H9 (cell line): ENCODE data around the gene MID1. TPM values are rescaled to one million over a fixed set of nuclear protein-coding genes. Genes with fewer than 3 reads are reported as not detected.

Source experiments
- DNase-seq: peaks from one replicate; pipeline ENCODE4 v3.0.0-alpha.2; 2017
- H2AFZ ChIP-seq: one replicate; pipeline ENCODE4 v1.6.1; 2013; ENCODE audit warnings: mild to moderate bottlenecking, low read length, control low read depth, moderate library complexity
- H2AK5ac ChIP-seq: 2 replicates; pipeline ENCODE4 v1.6.1; 2013; ENCODE audit warnings: low read length, control low read depth, mixed read lengths; ENCODE audit not compliant: insufficient read length
- H2BK120ac ChIP-seq: one replicate; pipeline ENCODE4 v1.6.1; 2013; ENCODE audit warnings: low read depth, mild to moderate bottlenecking, low read length, control low read depth, inconsistent platforms; ENCODE audit not compliant: poor library complexity, severe bottlenecking
- H2BK12ac ChIP-seq: 2 replicates; pipeline ENCODE4 v1.6.1; 2013; ENCODE audit warnings: low read length, control low read depth, mixed read lengths, low read depth; ENCODE audit not compliant: insufficient read length
- H2BK15ac ChIP-seq: 2 replicates; pipeline ENCODE4 v1.6.1; 2013; ENCODE audit warnings: low read depth, low read length, control low read depth
- H2BK20ac ChIP-seq: one replicate; pipeline ENCODE4 v1.6.1; 2013; ENCODE audit warnings: low read depth, mild to moderate bottlenecking, low read length, control low read depth, inconsistent platforms; ENCODE audit not compliant: poor library complexity, severe bottlenecking
- H2BK5ac ChIP-seq: 2 replicates; pipeline ENCODE4 v1.6.1; 2013; ENCODE audit warnings: low read length, control low read depth, mixed read lengths; ENCODE audit not compliant: insufficient read length
- H3K14ac ChIP-seq: 2 replicates; pipeline ENCODE4 v1.6.1; 2013; ENCODE audit warnings: low read length, control low read depth; ENCODE audit not compliant: insufficient read depth
- H3K18ac ChIP-seq: 2 replicates; pipeline ENCODE4 v1.6.1; 2013; ENCODE audit warnings: low read depth, mild to moderate bottlenecking, mixed read lengths, low read length, control low read depth; ENCODE audit not compliant: insufficient read length
- H3K23ac ChIP-seq: 2 replicates; pipeline ENCODE4 v1.6.1; 2013; ENCODE audit warnings: low read length, control low read depth, mixed read lengths, low read depth; ENCODE audit not compliant: insufficient read length
- H3K23me2 ChIP-seq: 2 replicates; pipeline ENCODE4 v1.6.1; 2013; ENCODE audit warnings: low read depth, mild to moderate bottlenecking, mixed read lengths, low read length, control low read depth; ENCODE audit not compliant: insufficient read length, poor library complexity, severe bottlenecking
- H3K27ac ChIP-seq: 2 replicates; pipeline ENCODE4 v1.5.1; 2013; ENCODE audit warnings: low read length, control low read depth, mixed read lengths, low read depth; ENCODE audit not compliant: insufficient read length
- H3K27me3 ChIP-seq: 2 replicates; pipeline ENCODE4 v1.6.1; 2013; ENCODE audit warnings: low read length, control low read depth, inconsistent platforms; ENCODE audit not compliant: insufficient read depth
- H3K4ac ChIP-seq: 2 replicates; pipeline ENCODE4 v1.6.1; 2013; ENCODE audit warnings: low read depth, mild to moderate bottlenecking, control low read depth, inconsistent platforms, low read length, moderate library complexity
- H3K4me1 ChIP-seq: 2 replicates; pipeline ENCODE4 v1.6.1; 2013; ENCODE audit warnings: low read length, control low read depth, inconsistent platforms; ENCODE audit not compliant: insufficient read depth
- H3K4me2 ChIP-seq: 2 replicates; pipeline ENCODE4 v1.6.1; 2013; ENCODE audit warnings: low read length, control low read depth, mixed read lengths; ENCODE audit not compliant: insufficient read length, insufficient read depth
- H3K56ac ChIP-seq: 2 replicates; pipeline ENCODE4 v1.6.1; 2013; ENCODE audit warnings: low read depth, mild to moderate bottlenecking, mixed read lengths, low read length, control low read depth; ENCODE audit not compliant: insufficient read length
- H3K79me1 ChIP-seq: 2 replicates; pipeline ENCODE4 v1.6.1; 2013; ENCODE audit warnings: low read depth, mild to moderate bottlenecking, moderate library complexity, low read length, control low read depth, inconsistent platforms; ENCODE audit not compliant: insufficient read depth, poor library complexity, severe bottlenecking
- H3K79me2 ChIP-seq: 2 replicates; pipeline ENCODE4 v1.6.1; 2013; ENCODE audit warnings: low read length, control low read depth, inconsistent platforms; ENCODE audit not compliant: insufficient read depth
- H3K9ac ChIP-seq: 2 replicates; pipeline ENCODE4 v1.6.1; 2013; ENCODE audit warnings: low read length, control low read depth, mixed read lengths; ENCODE audit not compliant: insufficient read length; ENCODE audit errors: extremely low read depth
- H3K9me3 ChIP-seq: one replicate; pipeline ENCODE4 v1.6.1; 2013; ENCODE audit warnings: low read depth, low read length, inconsistent platforms; ENCODE audit not compliant: control insufficient read depth
- H3T11ph ChIP-seq: one replicate; pipeline ENCODE4 v1.6.1; 2013; ENCODE audit warnings: mild to moderate bottlenecking, low read length, control low read depth, inconsistent platforms
- H4K20me1 ChIP-seq: one replicate; pipeline ENCODE4 v1.6.1; 2013; ENCODE audit not compliant: control insufficient read depth, insufficient read length, insufficient read depth
- H4K5ac ChIP-seq: 2 replicates; pipeline ENCODE4 v1.6.1; 2013; ENCODE audit warnings: low read depth, mild to moderate bottlenecking, mixed read lengths, low read length, control low read depth; ENCODE audit not compliant: insufficient read length
- H4K8ac ChIP-seq: replicated peaks from 2 replicates; pipeline ENCODE4 v1.6.1; 2013; ENCODE audit warnings: low read length, control low read depth, mixed read lengths, low read depth; ENCODE audit not compliant: insufficient read length
- H4K91ac ChIP-seq: 2 replicates; pipeline ENCODE4 v1.6.1; 2013; ENCODE audit warnings: low read depth, mild to moderate bottlenecking, moderate library complexity, mixed read lengths, low read length, control low read depth; ENCODE audit not compliant: insufficient read length
- H3K27ac Mint-ChIP-seq, 3 experiments: 2 replicates in 2 of 3; 3 replicates in 1 of 3; pipeline ENCODE4 v1.8.0; 2020 to 2021; ENCODE audit warnings: mixed read lengths in 3 of 3, mild to moderate bottlenecking in 1 of 3, moderate library complexity in 1 of 3
- H3K27me3 Mint-ChIP-seq: 2 replicates; pipeline ENCODE4 v1.8.0; 2021; ENCODE audit warnings: low read depth, mild to moderate bottlenecking, moderate library complexity, mixed read lengths
- H3K36me3 Mint-ChIP-seq, 3 experiments: 2 replicates in 2 of 3; 3 replicates in 1 of 3; pipeline ENCODE4 v1.8.0; 2020 to 2021; ENCODE audit warnings: low read depth in 3 of 3, mixed read lengths in 3 of 3; ENCODE audit not compliant: insufficient read depth in 1 of 3
- H3K4me1 Mint-ChIP-seq, 2 experiments: 2 replicates each; pipeline ENCODE4 v1.8.0; 2020; ENCODE audit warnings: mixed read lengths in 2 of 2
- H3K4me3 Mint-ChIP-seq, 2 experiments: 2 replicates in 1 of 2; 3 replicates in 1 of 2; pipeline ENCODE4 v1.8.0; 2020 to 2021; ENCODE audit warnings: mild to moderate bottlenecking in 2 of 2, mixed read lengths in 2 of 2, moderate library complexity in 1 of 2
- H3K9me3 Mint-ChIP-seq, 2 experiments: 2 replicates in 1 of 2; 3 replicates in 1 of 2; pipeline ENCODE4 v1.8.0; 2020; ENCODE audit warnings: mild to moderate bottlenecking in 2 of 2, mixed read lengths in 2 of 2, moderate library complexity in 1 of 2
- CTCF ChIP-seq: fragments of 200-600 bp; sonication (generic); conservative IDR thresholded peaks from 3 replicates; pipeline ENCODE4 v1.8.0; 2021; ENCODE audit warnings: antibody characterized with exemption, mild to moderate bottlenecking
- WGBS: extraction: QIAGEN DNeasy Blood & Tissue Kit; methylation state at CpG from one replicate; pipeline ENCODE4 v1.1.7; 2013; ENCODE audit warnings: missing lambda C conversion rate, low lambda C conversion rate, mixed read lengths; ENCODE audit not compliant: insufficient read length; ENCODE audit errors: extremely low coverage; 5-methylcytosine and 5-hydroxymethylcytosine counted together
- total RNA-seq: library from RNA; stranded (reverse); gene quantifications from 2 replicates; pipeline ENCODE4 v1.2.1, GENCODE V29; 2021

The MID1 gene
- total RNA-seq, 1 experiment from 2014 or later, result 32.9 TPM

GRCh38 chrX:10629905-10630304, 9.5 kb upstream of the MID1 start:
- Mint-ChIP-seq H3K9me3 (peaks cover 36 to 42% of the 10 kb centered on the region in 2 experiments), H3K27me3 (no peaks in the 10 kb centered on the region; the same call in 1 of the 2 replicates), H3K36me3 (peaks cover 3 to 6% (median 3%) of the 10 kb centered on the region in 3 experiments; a peak in 2 of 7 replicates), H3K4me1 (peaks cover 15 to 17% of the 10 kb centered on the region in 2 experiments), H3K4me3 (no peak overlapping the region), H3K27ac (no peak overlapping the region)
- Histone ChIP-seq H3K4me1 (peaks cover 4% of the 10 kb centered on the region; the same call in 1 of the 2 replicates), H3K27ac (no peak overlapping the region), H4K8ac (no peak overlapping the region), H3K14ac (no peak overlapping the region), H4K5ac (no peak overlapping the region), H3K9ac (no peak overlapping the region), H3K23ac (no peak overlapping the region), H2BK5ac (no peak overlapping the region), H2BK120ac (no peak overlapping the region), H3K56ac (no peak overlapping the region), H2AFZ (no peak overlapping the region), H3K18ac (no peak overlapping the region), H4K20me1 (no peaks in the 10 kb centered on the region), H4K91ac (no peak overlapping the region), H3T11ph (no peak overlapping the region), H2AK5ac (no peak overlapping the region), H3K79me1 (no peaks in the 10 kb centered on the region), H3K4ac (no peak overlapping the region), H2BK20ac (no peak overlapping the region), H3K4me2 (no peak overlapping the region), H3K79me2 (no peaks in the 10 kb centered on the region), H3K9me3 (no peaks in the 10 kb centered on the region), H3K27me3 (no peaks in the 10 kb centered on the region), H3K23me2 (no peaks in the 10 kb centered on the region), H2BK12ac (no peak overlapping the region), H2BK15ac (no peak overlapping the region)
- WGBS, result no CpG with 5 or more reads among the region's 3 CpGs
- no peak for TF ChIP-seq CTCF
- DNase-seq, result no peak
